Astrocyte (in vitro differentiated cells and primary cell): Measurements from ENCODE around the gene GNE. TPM values are rescaled to one million over a fixed set of nuclear protein-coding genes. Genes with fewer than 3 reads are reported as not detected.
"Not testable (repeated sequence)": the region's sequence is repeated elsewhere in the genome, so short reads cannot be mapped to it uniquely, and the experiment has no call there.

ENCODE experiments used
- DNase-seq: peaks from one replicate; pipeline ENCODE4 v3.0.0-alpha.2; 2010; ENCODE audit warnings: low read depth
- FAIRE-seq: peaks from 2 replicates; lab custom pipeline; 2011; peaks lifted over from hg19 to GRCh38; lab: Jason Lieb, UNC
- H2AFZ ChIP-seq: 2 replicates; pipeline ENCODE4 v1.6.0; 2012; ENCODE audit warnings: low read depth, low read length, inconsistent platforms
- H3K27ac ChIP-seq: 2 replicates; pipeline ENCODE4 v1.5.1; 2011; ENCODE audit warnings: low read depth, low read length, inconsistent platforms
- H3K27me3 ChIP-seq: 2 replicates; pipeline ENCODE4 v1.6.0; 2011; ENCODE audit warnings: low read length, inconsistent platforms; ENCODE audit not compliant: insufficient read depth
- H3K36me3 ChIP-seq: 2 replicates; pipeline ENCODE4 v1.5.1; 2011; ENCODE audit warnings: low read length, inconsistent platforms; ENCODE audit not compliant: insufficient read depth
- H3K4me1 ChIP-seq: 2 replicates; pipeline ENCODE4 v1.5.1; 2011; ENCODE audit warnings: low read length, inconsistent platforms; ENCODE audit not compliant: insufficient read depth
- H3K4me2 ChIP-seq: 2 replicates; pipeline ENCODE4 v1.6.0; 2012; ENCODE audit warnings: low read length, inconsistent platforms
- H3K4me3 ChIP-seq: 2 replicates; pipeline ENCODE4 v1.5.1; 2011; ENCODE audit warnings: low read depth, mild to moderate bottlenecking, low read length, inconsistent platforms; ENCODE audit not compliant: insufficient read depth
- H3K79me2 ChIP-seq: 2 replicates; pipeline ENCODE4 v1.6.0; 2012; ENCODE audit warnings: mild to moderate bottlenecking, low read length, inconsistent platforms; ENCODE audit not compliant: insufficient read depth
- H3K9ac ChIP-seq: 2 replicates; pipeline ENCODE4 v1.6.0; 2012; ENCODE audit warnings: mild to moderate bottlenecking, low read length, inconsistent platforms
- H3K9me3 ChIP-seq: 2 replicates; pipeline ENCODE4 v1.5.1; 2012; ENCODE audit warnings: low read depth, mild to moderate bottlenecking, low read length, inconsistent platforms; ENCODE audit not compliant: insufficient read depth
- H4K20me1 ChIP-seq: 2 replicates; pipeline ENCODE4 v1.6.0; 2012; ENCODE audit warnings: low read length, inconsistent platforms; ENCODE audit not compliant: insufficient read depth
- H3K27ac Mint-ChIP-seq: one replicate; pipeline ENCODE4 v1.8.0; 2021; ENCODE audit warnings: mild to moderate bottlenecking, mixed read lengths; ENCODE audit not compliant: unreplicated experiment
- H3K27me3 Mint-ChIP-seq: one replicate; pipeline ENCODE4 v1.8.0; 2021; ENCODE audit warnings: low read depth, mixed read lengths; ENCODE audit not compliant: unreplicated experiment
- H3K36me3 Mint-ChIP-seq: one replicate; pipeline ENCODE4 v1.8.0; 2021; ENCODE audit warnings: low read depth, mixed read lengths; ENCODE audit not compliant: unreplicated experiment
- H3K4me1 Mint-ChIP-seq: one replicate; pipeline ENCODE4 v1.8.0; 2021; ENCODE audit warnings: low read depth, mixed read lengths; ENCODE audit not compliant: unreplicated experiment
- H3K4me3 Mint-ChIP-seq: one replicate; pipeline ENCODE4 v1.8.0; 2021; ENCODE audit warnings: mild to moderate bottlenecking, moderate library complexity, mixed read lengths; ENCODE audit not compliant: unreplicated experiment
- H3K9me3 Mint-ChIP-seq: one replicate; pipeline ENCODE4 v1.8.0; 2021; ENCODE audit warnings: mild to moderate bottlenecking, mixed read lengths; ENCODE audit not compliant: unreplicated experiment
- EZH2 ChIP-seq: IDR thresholded peaks from 2 replicates; pipeline ENCODE4 v1.6.1; 2012; ENCODE audit warnings: mild to moderate bottlenecking, low read length, inconsistent platforms; ENCODE audit not compliant: insufficient read depth
- total RNA-seq: library from RNA; stranded (reverse); gene quantifications from 2 replicates; pipeline ENCODE4 v1.2.1, GENCODE V29; 2021
- TF ChIP-seq, protein P1 (sequence below): IDR thresholded peaks from 2 replicates; pipeline ENCODE4 v1.5.1; 2011; ENCODE audit warnings: low read depth, mild to moderate bottlenecking, inconsistent platforms, low read length, moderate library complexity; ENCODE audit not compliant: insufficient read depth

The GNE gene
- total RNA-seq, 1 donor from 2014 or later, result 12.6 TPM

DNA sequence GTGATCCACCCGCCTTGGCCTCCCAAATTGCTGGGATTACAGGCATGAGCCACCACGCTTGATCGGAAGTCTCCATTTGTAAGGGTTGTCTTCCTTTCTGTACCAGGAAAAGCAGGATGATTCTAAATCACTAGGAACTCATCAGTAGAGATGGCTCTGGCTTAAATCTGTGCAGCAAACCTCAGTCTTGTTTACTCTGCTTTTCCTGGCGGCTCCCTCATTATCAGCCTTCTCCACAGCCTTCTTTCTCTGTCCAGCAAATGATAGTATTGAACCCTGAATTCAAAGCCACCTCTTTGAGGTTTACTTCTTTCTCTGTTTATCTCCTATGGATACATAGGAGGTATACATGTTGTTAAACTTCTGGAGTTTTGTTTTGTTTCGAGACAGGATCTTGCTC lies 43.0 kb upstream of the GNE start:
- H3K27me3 ChIP-seq, result no peaks in the 10 kb centered on the region
- Mint-ChIP-seq H3K4me1 (peaks cover 11% of the 10 kb centered on the region), H3K27me3 (peaks cover 3% of the 10 kb centered on the region), H3K27ac (no peak overlapping the region), H3K9me3 (no peaks in the 10 kb centered on the region), H3K4me3 (no peak overlapping the region), H3K36me3 (no peaks in the 10 kb centered on the region)
- TF ChIP-seq, protein P1, sequence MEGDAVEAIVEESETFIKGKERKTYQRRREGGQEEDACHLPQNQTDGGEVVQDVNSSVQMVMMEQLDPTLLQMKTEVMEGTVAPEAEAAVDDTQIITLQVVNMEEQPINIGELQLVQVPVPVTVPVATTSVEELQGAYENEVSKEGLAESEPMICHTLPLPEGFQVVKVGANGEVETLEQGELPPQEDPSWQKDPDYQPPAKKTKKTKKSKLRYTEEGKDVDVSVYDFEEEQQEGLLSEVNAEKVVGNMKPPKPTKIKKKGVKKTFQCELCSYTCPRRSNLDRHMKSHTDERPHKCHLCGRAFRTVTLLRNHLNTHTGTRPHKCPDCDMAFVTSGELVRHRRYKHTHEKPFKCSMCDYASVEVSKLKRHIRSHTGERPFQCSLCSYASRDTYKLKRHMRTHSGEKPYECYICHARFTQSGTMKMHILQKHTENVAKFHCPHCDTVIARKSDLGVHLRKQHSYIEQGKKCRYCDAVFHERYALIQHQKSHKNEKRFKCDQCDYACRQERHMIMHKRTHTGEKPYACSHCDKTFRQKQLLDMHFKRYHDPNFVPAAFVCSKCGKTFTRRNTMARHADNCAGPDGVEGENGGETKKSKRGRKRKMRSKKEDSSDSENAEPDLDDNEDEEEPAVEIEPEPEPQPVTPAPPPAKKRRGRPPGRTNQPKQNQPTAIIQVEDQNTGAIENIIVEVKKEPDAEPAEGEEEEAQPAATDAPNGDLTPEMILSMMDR, result no peak
- TF ChIP-seq EZH2, result no peak
- H3K4me2 ChIP-seq, result no peak overlapping the region
- no peak overlapping the region for H3K9ac ChIP-seq
- no peak overlapping the region for H3K4me3 ChIP-seq
- no peaks in the 10 kb centered on the region for H3K36me3 ChIP-seq
- no peak overlapping the region for H2AFZ ChIP-seq
- H3K27ac ChIP-seq, result no peak overlapping the region
- no peaks in the 10 kb centered on the region for H3K9me3 ChIP-seq
- no peak for DNase-seq
- H3K79me2 ChIP-seq, result no peaks in the 10 kb centered on the region
- FAIRE-seq, result no peak
- H3K4me1 ChIP-seq, result no peaks in the 10 kb centered on the region
- H4K20me1 ChIP-seq, result no peaks in the 10 kb centered on the region

DNA sequence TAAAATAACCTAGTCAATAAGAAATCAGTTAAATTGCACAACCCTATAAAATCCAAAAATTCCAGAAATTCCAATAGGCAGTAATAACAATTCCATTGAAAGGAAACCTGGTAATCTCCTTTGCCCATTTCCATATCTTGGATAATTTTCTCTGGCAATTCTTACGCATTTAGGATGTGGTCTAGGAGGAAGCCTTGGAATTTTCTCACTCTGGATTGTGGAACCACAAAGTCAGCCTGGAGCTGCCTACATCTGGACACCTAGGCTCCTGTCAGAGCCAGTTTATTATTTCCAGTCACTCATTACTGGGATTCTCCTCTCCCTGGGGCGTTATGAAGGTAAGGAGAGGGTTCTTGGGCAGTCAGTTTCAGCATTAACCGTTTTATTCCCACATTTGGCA lies 40.3 kb upstream of the GNE start:
- Histone ChIP-seq H2AFZ (no peak overlapping the region), H4K20me1 (no peaks in the 10 kb centered on the region), H3K27me3 (no peaks in the 10 kb centered on the region), H3K4me3 (no peak overlapping the region), H3K36me3 (no peaks in the 10 kb centered on the region), H3K79me2 (no peaks in the 10 kb centered on the region), H3K4me1 (no peaks in the 10 kb centered on the region), H3K27ac (no peak overlapping the region), H3K9ac (no peak overlapping the region), H3K4me2 (peak overlapping the region; percentile 13), H3K9me3 (no peaks in the 10 kb centered on the region)
- FAIRE-seq, result peak; percentile 58
- DNase-seq, result peak; percentile 86
- H3K4me3 Mint-ChIP-seq, result peak overlapping the region; percentile 66
- TF ChIP-seq, protein P1, result no peak
- TF ChIP-seq EZH2, result no peak
- peaks cover 3% of the 10 kb centered on the region for H3K27me3 Mint-ChIP-seq
- no peaks in the 10 kb centered on the region for H3K9me3 Mint-ChIP-seq
- H3K36me3 Mint-ChIP-seq, result no peaks in the 10 kb centered on the region
- H3K27ac Mint-ChIP-seq, result peak overlapping the region; percentile 31
- peaks cover 11% of the 10 kb centered on the region for H3K4me1 Mint-ChIP-seq

DNA sequence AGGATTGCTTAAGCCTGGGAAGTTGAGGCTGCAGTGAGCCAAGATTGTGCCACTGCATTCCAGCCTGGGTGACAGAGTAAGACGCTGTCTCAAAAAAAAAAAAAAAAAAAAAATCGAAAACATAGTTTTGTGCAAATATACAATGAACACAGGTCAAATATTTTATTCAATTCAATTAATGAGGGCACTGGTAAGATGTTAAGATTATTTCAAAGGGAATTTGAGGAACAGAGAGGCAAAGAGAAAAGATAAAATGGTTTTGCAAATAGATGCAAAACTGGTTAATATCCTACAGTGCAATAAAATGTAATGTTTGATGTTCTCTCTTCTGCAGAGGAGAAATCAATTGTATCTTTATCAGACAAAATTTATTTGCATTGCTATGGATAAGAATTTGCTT lies 39.5 kb upstream of the GNE start:
- Histone ChIP-seq H3K27ac (no peak overlapping the region), H3K4me3 (no peak overlapping the region), H3K4me2 (no peak overlapping the region), H3K36me3 (no peaks in the 10 kb centered on the region), H3K9me3 (no peaks in the 10 kb centered on the region), H3K4me1 (no peaks in the 10 kb centered on the region), H2AFZ (no peak overlapping the region), H3K9ac (no peak overlapping the region), H4K20me1 (no peaks in the 10 kb centered on the region), H3K79me2 (no peaks in the 10 kb centered on the region), H3K27me3 (no peaks in the 10 kb centered on the region)
- no peak for FAIRE-seq
- H3K4me1 Mint-ChIP-seq, result peaks cover 14% of the 10 kb centered on the region
- H3K36me3 Mint-ChIP-seq, result no peaks in the 10 kb centered on the region
- no peak for TF ChIP-seq EZH2
- TF ChIP-seq, protein P1, result no peak
- H3K4me3 Mint-ChIP-seq, result no peak overlapping the region
- no peak overlapping the region for H3K27ac Mint-ChIP-seq
- H3K27me3 Mint-ChIP-seq, result peaks cover 3% of the 10 kb centered on the region
- DNase-seq, result no peak
- H3K9me3 Mint-ChIP-seq, result no peaks in the 10 kb centered on the region

DNA sequence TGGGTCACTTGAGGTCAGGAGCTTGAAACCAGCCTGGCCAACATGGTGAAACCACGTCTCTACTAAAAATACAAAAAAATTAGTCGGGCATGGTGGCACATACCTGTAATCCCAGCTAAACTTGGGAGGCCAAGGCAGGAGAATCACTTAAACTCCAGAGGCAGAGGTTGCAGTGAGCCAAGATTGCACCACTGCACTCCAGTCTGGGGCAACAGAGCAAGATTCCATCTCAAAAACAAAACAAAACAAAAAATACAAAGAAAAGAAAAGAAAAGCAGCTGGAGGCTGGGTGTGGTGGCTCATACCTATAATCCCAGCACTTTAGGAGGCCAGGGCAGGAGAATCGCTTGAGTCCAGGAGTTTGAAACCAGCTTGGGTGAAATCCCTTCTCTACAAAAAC lies 36.7 kb upstream of the GNE start:
- not testable (repeated sequence) for H3K9me3 ChIP-seq, FAIRE-seq, H3K79me2 ChIP-seq, H3K4me3 Mint-ChIP-seq, H4K20me1 ChIP-seq, H3K36me3 ChIP-seq, DNase-seq, H3K36me3 Mint-ChIP-seq, H3K4me2 ChIP-seq, H2AFZ ChIP-seq, H3K27me3 Mint-ChIP-seq, H3K4me1 ChIP-seq, H3K27ac ChIP-seq, H3K9ac ChIP-seq, H3K27me3 ChIP-seq, H3K27ac Mint-ChIP-seq, H3K4me3 ChIP-seq, H3K9me3 Mint-ChIP-seq
- H3K4me1 Mint-ChIP-seq, result peaks cover 14% of the 10 kb centered on the region
